ENCODE data around the gene CRYGB. TPM values are rescaled to one million over a fixed set of nuclear protein-coding genes. Genes with fewer than 3 reads are reported as not detected.

CRYGB gene
- total RNA-seq, 4 donors from 2014 or later, result not detected

DNA sequence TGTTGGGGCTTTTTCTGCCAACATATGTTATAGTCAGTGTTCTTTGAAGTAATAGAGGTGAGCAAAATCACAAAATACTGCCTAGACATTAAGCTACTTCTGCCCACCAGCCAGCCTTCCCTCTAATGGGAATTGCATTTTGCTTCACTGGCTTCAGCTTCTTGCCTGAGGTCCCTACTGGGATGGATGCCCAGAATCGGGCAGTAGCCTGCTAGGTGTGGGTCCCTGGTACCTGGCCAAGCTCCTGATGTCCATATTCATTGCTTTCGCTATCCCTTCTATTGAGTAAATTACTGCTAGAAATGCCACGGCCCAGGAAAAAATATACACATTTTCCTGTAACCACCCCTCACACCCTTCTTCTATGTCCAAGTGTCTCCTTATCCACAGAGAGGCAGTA is 48.6 kb downstream of the CRYGB start:
- Histone ChIP-seq H3K4me3 (no peak overlapping the region), H3K36me3 (no peaks in the 10 kb centered on the region), H3K9me3 (no peaks in the 10 kb centered on the region), H3K4me1 (no peaks in the 10 kb centered on the region), H3K27me3 (no peaks in the 10 kb centered on the region), H3K27ac (no peak overlapping the region)
- no peak for DNase-seq
- TF ChIP-seq, protein P1, sequence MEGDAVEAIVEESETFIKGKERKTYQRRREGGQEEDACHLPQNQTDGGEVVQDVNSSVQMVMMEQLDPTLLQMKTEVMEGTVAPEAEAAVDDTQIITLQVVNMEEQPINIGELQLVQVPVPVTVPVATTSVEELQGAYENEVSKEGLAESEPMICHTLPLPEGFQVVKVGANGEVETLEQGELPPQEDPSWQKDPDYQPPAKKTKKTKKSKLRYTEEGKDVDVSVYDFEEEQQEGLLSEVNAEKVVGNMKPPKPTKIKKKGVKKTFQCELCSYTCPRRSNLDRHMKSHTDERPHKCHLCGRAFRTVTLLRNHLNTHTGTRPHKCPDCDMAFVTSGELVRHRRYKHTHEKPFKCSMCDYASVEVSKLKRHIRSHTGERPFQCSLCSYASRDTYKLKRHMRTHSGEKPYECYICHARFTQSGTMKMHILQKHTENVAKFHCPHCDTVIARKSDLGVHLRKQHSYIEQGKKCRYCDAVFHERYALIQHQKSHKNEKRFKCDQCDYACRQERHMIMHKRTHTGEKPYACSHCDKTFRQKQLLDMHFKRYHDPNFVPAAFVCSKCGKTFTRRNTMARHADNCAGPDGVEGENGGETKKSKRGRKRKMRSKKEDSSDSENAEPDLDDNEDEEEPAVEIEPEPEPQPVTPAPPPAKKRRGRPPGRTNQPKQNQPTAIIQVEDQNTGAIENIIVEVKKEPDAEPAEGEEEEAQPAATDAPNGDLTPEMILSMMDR (IDR thresholded peaks at IDR 0.05), result no peak
- no peak for TF ChIP-seq POLR2A (IDR thresholded peaks at IDR 0.05)

DNA sequence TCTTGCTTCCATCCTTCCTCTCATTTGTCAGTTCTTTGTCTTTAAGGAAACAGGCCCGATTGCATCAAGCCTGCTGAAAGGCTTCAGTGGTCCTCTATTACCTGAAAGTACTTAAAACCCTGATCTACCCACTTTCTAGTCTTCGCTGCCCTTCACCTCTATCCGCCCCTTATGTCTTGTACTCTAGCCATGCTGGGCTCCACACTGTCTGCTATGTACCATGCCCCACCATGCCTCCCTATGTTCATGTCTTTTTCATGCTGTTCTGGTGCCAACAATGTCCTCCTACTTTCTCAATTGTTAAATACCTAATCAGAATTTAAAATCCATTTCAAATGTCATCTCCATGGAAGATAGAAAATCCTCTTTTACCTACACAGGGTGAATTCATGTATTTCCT is 49.9 kb downstream of the CRYGB start:
- no peaks in the 10 kb centered on the region for H3K36me3 ChIP-seq
- no peak overlapping the region for H3K4me3 ChIP-seq
- no peak overlapping the region for H3K27ac ChIP-seq
- TF ChIP-seq, protein P1 (IDR thresholded peaks at IDR 0.05), result no peak
- no peak for TF ChIP-seq POLR2A (IDR thresholded peaks at IDR 0.05)
- H3K27me3 ChIP-seq, result no peaks in the 10 kb centered on the region
- H3K9me3 ChIP-seq, result no peaks in the 10 kb centered on the region
- no peaks in the 10 kb centered on the region for H3K4me1 ChIP-seq
- no peak for DNase-seq

DNA sequence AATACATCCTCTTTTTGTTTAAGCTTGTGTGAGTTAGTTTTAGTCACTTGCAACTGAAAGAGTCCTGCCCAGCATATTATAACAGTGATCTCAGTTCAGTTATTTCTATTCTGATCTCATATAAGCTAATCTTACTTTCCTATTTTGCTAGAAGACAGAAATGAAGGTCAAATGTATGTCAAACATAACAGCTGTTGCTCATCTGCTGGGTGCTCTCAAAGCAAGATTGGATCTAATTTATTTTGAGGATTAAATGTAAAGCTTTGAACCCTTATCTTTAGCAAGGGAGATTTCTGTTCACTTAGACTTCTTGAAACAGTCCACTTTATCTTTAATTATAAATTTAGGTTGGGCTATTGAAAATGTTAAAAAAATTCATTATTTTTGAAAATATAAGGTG is 52.8 kb downstream of the CRYGB start:
- no peak for TF ChIP-seq POLR2A (IDR thresholded peaks at IDR 0.05)
- TF ChIP-seq, protein P1 (IDR thresholded peaks at IDR 0.05), result no peak
- Histone ChIP-seq H3K27ac (no peak overlapping the region), H3K9me3 (no peaks in the 10 kb centered on the region), H3K4me1 (no peaks in the 10 kb centered on the region), H3K36me3 (no peaks in the 10 kb centered on the region), H3K27me3 (no peaks in the 10 kb centered on the region), H3K4me3 (no peak overlapping the region)
- DNase-seq, result no peak

Other genes starting within 250 kb of the CRYGB start
- 10 to 100 TPM; 14.4 to 45.4 (median 22.7) TPM for gene PLEKHM3, start 120.6 kb downstream of the CRYGB start, total RNA-seq
- not detected for gene CRYGD, start 21.6 kb downstream of the CRYGB start, total RNA-seq
- not detected for gene CRYGC, start 16.3 kb downstream of the CRYGB start, total RNA-seq
- not detected for gene CRYGA, start 17.4 kb upstream of the CRYGB start, total RNA-seq
- gene C2orf80, start 43.9 kb upstream of the CRYGB start, total RNA-seq, result not detected
- gene IDH1, start 108.9 kb upstream of the CRYGB start, total RNA-seq, result 100 to 1,000 TPM; 115 to 299 (median 184) TPM
- 10 to 100 TPM; 24.2 to 75.1 (median 44.3) TPM for gene PIKFYVE, start 120.1 kb upstream of the CRYGB start, total RNA-seq

Measured in Peyer's patch (tissue), 4 donors.